GM10266 (cell line): ENCODE results near the gene ANKRD22.
A peak's percentile ranks its signal among the peaks of the same experiment; 100 is the strongest.

Experiments used
- DNase-seq: peaks from one replicate; pipeline ENCODE4 v3.0.0; 2012; ENCODE audit errors: extremely low spot score
- TF ChIP-seq, protein P1 (sequence below): IDR thresholded peaks from 2 replicates; pipeline ENCODE4 v1.5.1; 2012; ENCODE audit warnings: mild to moderate bottlenecking, low read depth; ENCODE audit not compliant: control insufficient read depth, insufficient read depth; ENCODE audit errors: missing control alignments

Gene ANKRD22

GRCh38 chr10:88800152-88801125 is 51.2 kb downstream of the ANKRD22 start:
- no peak for DNase-seq
- TF ChIP-seq, protein P1, sequence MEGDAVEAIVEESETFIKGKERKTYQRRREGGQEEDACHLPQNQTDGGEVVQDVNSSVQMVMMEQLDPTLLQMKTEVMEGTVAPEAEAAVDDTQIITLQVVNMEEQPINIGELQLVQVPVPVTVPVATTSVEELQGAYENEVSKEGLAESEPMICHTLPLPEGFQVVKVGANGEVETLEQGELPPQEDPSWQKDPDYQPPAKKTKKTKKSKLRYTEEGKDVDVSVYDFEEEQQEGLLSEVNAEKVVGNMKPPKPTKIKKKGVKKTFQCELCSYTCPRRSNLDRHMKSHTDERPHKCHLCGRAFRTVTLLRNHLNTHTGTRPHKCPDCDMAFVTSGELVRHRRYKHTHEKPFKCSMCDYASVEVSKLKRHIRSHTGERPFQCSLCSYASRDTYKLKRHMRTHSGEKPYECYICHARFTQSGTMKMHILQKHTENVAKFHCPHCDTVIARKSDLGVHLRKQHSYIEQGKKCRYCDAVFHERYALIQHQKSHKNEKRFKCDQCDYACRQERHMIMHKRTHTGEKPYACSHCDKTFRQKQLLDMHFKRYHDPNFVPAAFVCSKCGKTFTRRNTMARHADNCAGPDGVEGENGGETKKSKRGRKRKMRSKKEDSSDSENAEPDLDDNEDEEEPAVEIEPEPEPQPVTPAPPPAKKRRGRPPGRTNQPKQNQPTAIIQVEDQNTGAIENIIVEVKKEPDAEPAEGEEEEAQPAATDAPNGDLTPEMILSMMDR = no peak

GRCh38 chr10:88794731-88795130 is 56.9 kb downstream of the ANKRD22 start:
- TF ChIP-seq, protein P1 = no peak
- no peak for DNase-seq

DNA sequence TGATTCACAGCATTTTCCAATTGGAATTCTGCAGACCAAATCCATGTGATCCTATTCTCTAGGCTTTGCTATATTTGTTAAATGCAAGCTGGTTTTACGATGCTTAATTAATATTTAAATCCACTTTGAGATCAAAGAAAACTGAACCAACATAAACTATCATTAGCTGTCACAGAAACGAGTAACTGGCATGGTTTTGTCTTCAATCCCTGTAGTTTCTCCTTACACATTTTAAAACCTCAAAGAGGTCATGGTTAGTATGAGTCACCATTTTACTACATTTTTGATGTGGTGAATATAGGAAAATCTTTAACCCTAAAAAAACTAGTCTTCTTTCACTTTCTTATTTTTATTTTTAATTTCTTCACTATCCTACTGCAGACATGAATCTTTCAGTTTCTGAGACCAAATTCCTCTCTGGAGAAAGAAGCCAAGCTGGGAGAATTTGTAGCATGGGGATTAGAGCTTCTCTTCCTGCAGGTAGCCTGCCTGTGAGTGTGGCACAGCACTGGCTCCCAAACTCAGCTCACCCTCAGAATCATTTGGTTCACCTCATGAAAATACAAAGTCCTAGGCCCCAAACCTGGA is 57.8 kb downstream of the ANKRD22 start:
- TF ChIP-seq, protein P1 = no peak
- DNase-seq = peak; percentile 29

GRCh38 chr10:88792661-88793060 is 59.0 kb downstream of the ANKRD22 start:
- TF ChIP-seq, protein P1 = no peak
- DNase-seq = no peak

DNA sequence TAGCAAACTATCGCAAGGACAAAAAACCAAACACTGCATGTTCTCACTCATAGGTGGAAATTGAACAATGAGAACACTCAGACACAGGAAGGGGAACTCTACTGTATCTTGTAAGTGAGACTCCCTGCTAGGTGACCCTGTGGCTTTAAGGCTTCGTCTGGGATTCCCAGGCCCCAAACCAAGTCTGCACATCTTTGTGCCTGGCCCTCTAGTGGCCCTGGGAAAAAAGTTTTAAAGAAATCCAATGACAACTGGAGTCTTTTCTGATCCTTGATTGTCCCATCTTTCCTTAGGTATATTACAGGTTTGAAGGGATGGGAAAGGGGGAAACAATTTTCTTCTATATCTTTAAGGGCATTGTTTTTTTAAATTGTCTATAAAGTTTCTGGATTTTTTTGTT is 59.7 kb downstream of the ANKRD22 start:
- peak; percentile 16 for DNase-seq

DNA sequence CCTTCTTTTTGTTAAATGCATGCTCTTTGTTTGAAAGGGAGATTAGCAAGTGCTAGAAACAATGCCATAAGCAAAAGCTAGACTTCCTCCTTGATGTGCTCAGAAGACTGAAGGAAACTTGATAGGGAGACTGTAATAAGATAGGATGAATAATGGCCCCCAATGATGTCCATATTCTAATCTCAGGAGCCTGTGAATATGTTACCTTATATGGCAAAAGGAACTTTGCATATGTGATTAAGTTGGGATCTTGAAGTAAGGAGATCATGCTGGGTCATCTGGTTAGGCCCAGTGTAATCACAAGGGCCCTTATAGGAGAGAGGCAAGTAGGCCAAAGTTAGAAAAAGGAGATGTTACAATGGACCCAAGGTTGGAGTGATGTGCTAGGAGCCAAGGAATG is 62.7 kb downstream of the ANKRD22 start:
- DNase-seq = no peak
- TF ChIP-seq, protein P1 = no peak

More for the DNA sequence above, 59.7 kb downstream of the ANKRD22 start:
- TF ChIP-seq, protein P1 = peak; percentile 43

DNA sequence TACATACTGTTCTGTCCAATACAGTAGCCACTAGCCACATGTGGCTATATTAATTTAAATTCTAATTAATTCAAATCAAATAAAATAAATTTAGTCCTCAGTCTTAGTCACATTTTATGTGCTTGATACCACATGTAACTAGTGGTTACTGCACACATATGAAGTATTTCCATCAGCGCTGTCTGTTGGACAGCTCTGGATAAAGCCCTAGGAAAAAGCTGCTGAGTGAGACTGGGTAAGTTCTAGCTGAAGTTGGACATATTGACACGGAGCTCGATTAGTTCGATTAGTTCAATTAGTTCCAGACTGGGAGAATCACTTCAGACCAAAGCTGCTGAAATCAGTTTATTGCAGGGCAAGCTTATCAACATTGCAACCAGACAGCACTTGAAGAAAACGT is 64.2 kb downstream of the ANKRD22 start:
- TF ChIP-seq, protein P1 = no peak
- no peak for DNase-seq
